ENCODE data around the gene APOBEC3B.

Gene APOBEC3B

DNA sequence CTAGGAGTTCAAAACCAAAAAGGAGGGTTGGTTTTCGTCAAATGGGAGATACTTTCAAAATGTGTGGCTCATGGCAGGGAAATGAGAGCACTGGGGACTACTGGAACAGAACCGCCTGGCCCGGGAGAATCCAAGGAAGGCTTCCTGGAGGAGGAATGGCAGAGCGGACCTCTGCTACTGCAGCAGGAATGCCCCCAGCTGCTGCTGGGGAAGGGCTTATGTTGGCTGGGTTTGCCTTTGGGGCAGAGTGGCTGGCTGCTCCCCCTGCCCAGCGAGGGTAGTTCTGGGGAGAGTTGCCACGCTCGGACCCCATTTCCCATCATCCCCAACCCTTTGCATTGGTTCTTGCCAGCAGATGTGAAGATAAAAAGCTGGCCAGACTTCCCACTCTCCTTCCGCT is 35.4 kb upstream of the APOBEC3B start:
- TF ChIP-seq PPARA (CRISPR knock-in tag; IDR thresholded peaks at IDR 0.05; ENCODE audit: borderline replicate concordance) (no peak), ISL1 (CRISPR knock-in tag; IDR thresholded peaks at IDR 0.05) (no peak), TCF4 (CRISPR knock-in tag; IDR thresholded peaks at IDR 0.05; ENCODE audit: borderline replicate concordance) (no peak)
- no peak for ATAC-seq

DNA sequence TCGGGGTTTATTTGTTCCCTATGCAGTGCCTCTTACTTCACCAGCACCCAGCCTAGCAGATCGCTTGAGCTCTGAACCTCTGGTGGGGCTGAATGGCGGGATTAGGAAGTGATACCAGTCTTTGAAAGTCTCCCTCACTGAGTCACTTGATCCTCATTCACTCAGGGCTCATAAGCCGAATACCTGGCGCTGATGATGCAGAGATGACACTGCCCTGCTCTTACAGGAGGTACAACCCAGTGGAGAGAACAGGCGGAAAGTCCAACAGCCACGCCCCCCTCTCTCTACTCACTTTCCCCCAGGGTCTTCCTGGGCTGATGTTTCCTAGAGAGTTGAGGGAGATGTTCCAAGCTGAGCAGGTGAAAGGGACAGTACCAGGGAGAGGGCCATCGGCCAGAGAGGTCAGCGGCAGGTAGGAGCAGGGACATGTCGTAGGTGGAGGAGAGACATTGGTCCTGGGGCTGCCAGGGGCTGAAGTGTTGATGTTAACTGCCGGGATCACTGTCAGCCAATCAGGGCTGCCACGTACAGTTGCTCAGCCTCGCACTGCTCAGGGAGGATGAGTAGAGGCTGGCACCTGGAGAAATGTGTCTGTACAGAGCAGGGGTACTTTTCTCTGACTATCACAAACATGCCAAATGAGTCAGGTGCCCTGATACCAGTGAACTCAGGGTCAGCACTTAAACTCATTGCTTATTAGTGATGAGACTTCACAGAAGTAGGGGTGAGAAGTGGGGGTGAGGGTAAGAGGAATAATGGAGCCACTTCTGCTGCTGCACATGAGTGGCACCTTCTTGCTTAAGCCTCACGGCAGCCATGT is 34.6 kb upstream of the APOBEC3B start:
- ATAC-seq: no peak
- no peak for TF ChIP-seq ARNTL (CRISPR knock-in tag; IDR thresholded peaks at IDR 0.05; ENCODE audit: borderline replicate concordance, low read depth)
- TF ChIP-seq ISL1 (CRISPR knock-in tag; IDR thresholded peaks at IDR 0.05): no peak
- TF ChIP-seq, protein P1, sequence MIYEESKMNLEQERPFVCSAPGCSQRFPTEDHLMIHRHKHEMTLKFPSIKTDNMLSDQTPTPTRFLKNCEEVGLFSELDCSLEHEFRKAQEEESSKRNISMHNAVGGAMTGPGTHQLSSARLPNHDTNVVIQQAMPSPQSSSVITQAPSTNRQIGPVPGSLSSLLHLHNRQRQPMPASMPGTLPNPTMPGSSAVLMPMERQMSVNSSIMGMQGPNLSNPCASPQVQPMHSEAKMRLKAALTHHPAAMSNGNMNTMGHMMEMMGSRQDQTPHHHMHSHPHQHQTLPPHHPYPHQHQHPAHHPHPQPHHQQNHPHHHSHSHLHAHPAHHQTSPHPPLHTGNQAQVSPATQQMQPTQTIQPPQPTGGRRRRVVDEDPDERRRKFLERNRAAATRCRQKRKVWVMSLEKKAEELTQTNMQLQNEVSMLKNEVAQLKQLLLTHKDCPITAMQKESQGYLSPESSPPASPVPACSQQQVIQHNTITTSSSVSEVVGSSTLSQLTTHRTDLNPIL (CRISPR knock-in tag; IDR thresholded peaks at IDR 0.05; ENCODE audit: low read depth): no peak
- no peak for TF ChIP-seq TCF4 (CRISPR knock-in tag; IDR thresholded peaks at IDR 0.05; ENCODE audit: borderline replicate concordance)
- TF ChIP-seq CSDC2 (CRISPR knock-in tag; IDR thresholded peaks at IDR 0.05): no peak
- TF ChIP-seq, protein P2, sequence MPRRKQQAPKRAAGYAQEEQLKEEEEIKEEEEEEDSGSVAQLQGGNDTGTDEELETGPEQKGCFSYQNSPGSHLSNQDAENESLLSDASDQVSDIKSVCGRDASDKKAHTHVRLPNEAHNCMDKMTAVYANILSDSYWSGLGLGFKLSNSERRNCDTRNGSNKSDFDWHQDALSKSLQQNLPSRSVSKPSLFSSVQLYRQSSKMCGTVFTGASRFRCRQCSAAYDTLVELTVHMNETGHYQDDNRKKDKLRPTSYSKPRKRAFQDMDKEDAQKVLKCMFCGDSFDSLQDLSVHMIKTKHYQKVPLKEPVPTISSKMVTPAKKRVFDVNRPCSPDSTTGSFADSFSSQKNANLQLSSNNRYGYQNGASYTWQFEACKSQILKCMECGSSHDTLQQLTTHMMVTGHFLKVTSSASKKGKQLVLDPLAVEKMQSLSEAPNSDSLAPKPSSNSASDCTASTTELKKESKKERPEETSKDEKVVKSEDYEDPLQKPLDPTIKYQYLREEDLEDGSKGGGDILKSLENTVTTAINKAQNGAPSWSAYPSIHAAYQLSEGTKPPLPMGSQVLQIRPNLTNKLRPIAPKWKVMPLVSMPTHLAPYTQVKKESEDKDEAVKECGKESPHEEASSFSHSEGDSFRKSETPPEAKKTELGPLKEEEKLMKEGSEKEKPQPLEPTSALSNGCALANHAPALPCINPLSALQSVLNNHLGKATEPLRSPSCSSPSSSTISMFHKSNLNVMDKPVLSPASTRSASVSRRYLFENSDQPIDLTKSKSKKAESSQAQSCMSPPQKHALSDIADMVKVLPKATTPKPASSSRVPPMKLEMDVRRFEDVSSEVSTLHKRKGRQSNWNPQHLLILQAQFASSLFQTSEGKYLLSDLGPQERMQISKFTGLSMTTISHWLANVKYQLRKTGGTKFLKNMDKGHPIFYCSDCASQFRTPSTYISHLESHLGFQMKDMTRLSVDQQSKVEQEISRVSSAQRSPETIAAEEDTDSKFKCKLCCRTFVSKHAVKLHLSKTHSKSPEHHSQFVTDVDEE (CRISPR knock-in tag; IDR thresholded peaks at IDR 0.05): no peak
- TF ChIP-seq ZC3H10 (CRISPR knock-in tag; IDR thresholded peaks at IDR 0.05): no peak
- TF ChIP-seq ZNF565 (CRISPR knock-in tag; conservative IDR thresholded peaks at IDR 0.05; ENCODE audit: low read depth): no peak
- TF ChIP-seq ESRRG (CRISPR knock-in tag; IDR thresholded peaks at IDR 0.05): no peak
- TF ChIP-seq, protein P3, sequence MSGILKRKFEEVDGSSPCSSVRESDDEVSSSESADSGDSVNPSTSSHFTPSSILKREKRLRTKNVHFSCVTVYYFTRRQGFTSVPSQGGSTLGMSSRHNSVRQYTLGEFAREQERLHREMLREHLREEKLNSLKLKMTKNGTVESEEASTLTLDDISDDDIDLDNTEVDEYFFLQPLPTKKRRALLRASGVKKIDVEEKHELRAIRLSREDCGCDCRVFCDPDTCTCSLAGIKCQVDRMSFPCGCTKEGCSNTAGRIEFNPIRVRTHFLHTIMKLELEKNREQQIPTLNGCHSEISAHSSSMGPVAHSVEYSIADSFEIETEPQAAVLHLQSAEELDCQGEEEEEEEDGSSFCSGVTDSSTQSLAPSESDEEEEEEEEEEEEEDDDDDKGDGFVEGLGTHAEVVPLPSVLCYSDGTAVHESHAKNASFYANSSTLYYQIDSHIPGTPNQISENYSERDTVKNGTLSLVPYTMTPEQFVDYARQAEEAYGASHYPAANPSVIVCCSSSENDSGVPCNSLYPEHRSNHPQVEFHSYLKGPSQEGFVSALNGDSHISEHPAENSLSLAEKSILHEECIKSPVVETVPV (CRISPR knock-in tag; IDR thresholded peaks at IDR 0.05): no peak
- TF ChIP-seq ZFP3 (CRISPR knock-in tag; IDR thresholded peaks at IDR 0.05): no peak
- no peak for TF ChIP-seq PPARA (CRISPR knock-in tag; IDR thresholded peaks at IDR 0.05; ENCODE audit: borderline replicate concordance)
- TF ChIP-seq RARB (CRISPR knock-in tag; IDR thresholded peaks at IDR 0.05): no peak
- TF ChIP-seq TOX (CRISPR knock-in tag; IDR thresholded peaks at IDR 0.05; ENCODE audit: borderline replicate concordance): no peak
- TF ChIP-seq ZNF70 (CRISPR knock-in tag; IDR thresholded peaks at IDR 0.05): no peak
- TF ChIP-seq GLIS3 (CRISPR knock-in tag; IDR thresholded peaks at IDR 0.05): no peak
- TF ChIP-seq, protein P4, sequence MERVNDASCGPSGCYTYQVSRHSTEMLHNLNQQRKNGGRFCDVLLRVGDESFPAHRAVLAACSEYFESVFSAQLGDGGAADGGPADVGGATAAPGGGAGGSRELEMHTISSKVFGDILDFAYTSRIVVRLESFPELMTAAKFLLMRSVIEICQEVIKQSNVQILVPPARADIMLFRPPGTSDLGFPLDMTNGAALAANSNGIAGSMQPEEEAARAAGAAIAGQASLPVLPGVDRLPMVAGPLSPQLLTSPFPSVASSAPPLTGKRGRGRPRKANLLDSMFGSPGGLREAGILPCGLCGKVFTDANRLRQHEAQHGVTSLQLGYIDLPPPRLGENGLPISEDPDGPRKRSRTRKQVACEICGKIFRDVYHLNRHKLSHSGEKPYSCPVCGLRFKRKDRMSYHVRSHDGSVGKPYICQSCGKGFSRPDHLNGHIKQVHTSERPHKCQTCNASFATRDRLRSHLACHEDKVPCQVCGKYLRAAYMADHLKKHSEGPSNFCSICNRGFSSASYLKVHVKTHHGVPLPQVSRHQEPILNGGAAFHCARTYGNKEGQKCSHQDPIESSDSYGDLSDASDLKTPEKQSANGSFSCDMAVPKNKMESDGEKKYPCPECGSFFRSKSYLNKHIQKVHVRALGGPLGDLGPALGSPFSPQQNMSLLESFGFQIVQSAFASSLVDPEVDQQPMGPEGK (CRISPR knock-in tag; IDR thresholded peaks at IDR 0.05; ENCODE audit: borderline replicate concordance): no peak
- no peak for TF ChIP-seq ZFP30 (CRISPR knock-in tag; IDR thresholded peaks at IDR 0.05)

DNA sequence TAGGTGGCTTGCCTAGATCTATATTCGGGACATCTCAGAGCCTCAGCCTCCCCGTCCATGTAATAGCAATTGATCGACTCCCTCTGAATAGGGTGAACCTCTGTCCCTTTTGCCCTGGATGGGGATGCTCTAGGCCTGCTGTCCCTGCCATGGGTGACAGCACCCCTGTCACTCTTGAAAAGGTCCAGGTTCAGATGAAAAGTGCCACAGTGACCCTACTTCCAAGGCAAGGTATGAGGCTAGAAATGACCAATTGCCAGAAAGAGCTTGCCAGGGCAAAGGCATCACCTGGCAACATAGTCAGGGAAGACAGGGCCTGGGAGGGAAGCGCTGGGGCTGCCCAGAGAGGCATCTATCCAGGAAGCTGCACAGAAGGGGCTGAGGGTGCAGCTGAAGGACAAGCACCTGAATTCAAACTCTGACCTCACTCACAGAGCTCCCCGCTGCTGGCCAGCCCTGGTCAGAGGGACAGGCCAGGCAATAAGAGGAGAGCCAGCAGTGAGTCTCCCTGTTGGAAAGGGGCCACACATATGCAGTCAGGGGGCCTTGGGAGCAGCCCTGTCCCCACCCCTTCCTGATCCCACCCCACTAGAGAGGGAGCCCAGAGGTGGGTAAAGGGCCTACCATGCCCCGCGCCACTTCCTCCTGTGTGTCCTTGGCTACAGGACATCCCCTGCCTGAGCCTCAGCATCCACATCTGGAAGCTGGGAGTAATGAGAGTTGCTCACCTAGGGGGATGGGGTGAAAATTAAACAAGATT is 33.8 kb upstream of the APOBEC3B start:
- ATAC-seq: no peak
- TF ChIP-seq ZC3H10 (CRISPR knock-in tag; IDR thresholded peaks at IDR 0.05) (no peak), PPARA (CRISPR knock-in tag; IDR thresholded peaks at IDR 0.05; ENCODE audit: borderline replicate concordance) (no peak), ZNF565 (CRISPR knock-in tag; conservative IDR thresholded peaks at IDR 0.05; ENCODE audit: low read depth) (no peak)

DNA sequence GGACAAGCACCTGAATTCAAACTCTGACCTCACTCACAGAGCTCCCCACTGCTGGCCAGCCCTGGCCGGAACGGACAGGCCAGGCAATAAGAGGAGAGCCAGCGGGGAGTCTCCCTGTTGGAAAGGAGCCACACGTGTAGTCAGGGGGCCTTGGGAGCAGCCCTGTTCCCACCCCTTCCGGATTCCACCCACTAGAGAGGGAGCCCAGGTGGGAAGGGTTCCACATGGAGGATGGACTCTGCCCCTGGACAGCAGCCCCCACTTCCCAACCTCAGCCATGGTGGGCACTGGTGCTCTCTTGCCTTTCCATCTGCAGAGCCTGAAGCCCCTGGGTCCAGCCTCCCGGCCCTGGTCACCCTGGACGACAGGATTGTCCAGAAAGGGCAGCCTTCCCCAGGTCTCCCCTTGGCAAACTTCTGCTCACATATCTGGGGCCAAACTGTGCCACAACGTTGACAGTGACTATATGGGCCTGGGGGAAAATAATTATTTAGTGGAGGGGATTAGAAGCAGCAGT is 32.2 kb upstream of the APOBEC3B start:
- ATAC-seq: no peak
- TF ChIP-seq, protein P2 (CRISPR knock-in tag; IDR thresholded peaks at IDR 0.05): no peak
- TF ChIP-seq, protein P1 (CRISPR knock-in tag; IDR thresholded peaks at IDR 0.05; ENCODE audit: low read depth): no peak
- TF ChIP-seq ZFP30 (CRISPR knock-in tag; IDR thresholded peaks at IDR 0.05) (no peak), OSR1 (CRISPR knock-in tag; IDR thresholded peaks at IDR 0.05) (no peak)
- TF ChIP-seq, protein P5, sequence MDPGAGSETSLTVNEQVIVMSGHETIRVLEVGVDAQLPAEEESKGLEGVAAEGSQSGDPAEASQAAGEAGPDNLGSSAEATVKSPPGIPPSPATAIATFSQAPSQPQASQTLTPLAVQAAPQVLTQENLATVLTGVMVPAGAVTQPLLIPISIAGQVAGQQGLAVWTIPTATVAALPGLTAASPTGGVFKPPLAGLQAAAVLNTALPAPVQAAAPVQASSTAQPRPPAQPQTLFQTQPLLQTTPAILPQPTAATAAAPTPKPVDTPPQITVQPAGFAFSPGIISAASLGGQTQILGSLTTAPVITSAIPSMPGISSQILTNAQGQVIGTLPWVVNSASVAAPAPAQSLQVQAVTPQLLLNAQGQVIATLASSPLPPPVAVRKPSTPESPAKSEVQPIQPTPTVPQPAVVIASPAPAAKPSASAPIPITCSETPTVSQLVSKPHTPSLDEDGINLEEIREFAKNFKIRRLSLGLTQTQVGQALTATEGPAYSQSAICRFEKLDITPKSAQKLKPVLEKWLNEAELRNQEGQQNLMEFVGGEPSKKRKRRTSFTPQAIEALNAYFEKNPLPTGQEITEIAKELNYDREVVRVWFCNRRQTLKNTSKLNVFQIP (CRISPR knock-in tag; IDR thresholded peaks at IDR 0.05; ENCODE audit: borderline replicate concordance, low read depth): no peak
